Ovary (tissue), 9 donors: ENCODE measurements around the gene ALOX12B. TPM values are rescaled to one million over a fixed set of nuclear protein-coding genes. Genes with fewer than 3 reads are reported as not detected.
A peak's percentile ranks its signal among the peaks of the same experiment; 100 is the strongest.

ENCODE experiments used
- DNase-seq, 5 donors: peaks; one replicate each; pipeline ENCODE4 v3.0.0-alpha.2; 2019 to 2020
- H3K27ac ChIP-seq, 2 donors: fragments of 200-600 bp; one replicate each; pipeline versions ENCODE4 v1.5.1 to v1.8.0; 2019 to 2022
- H3K27me3 ChIP-seq: fragments of 200-600 bp; one replicate; pipeline ENCODE4 v1.8.0; 2022
- H3K36me3 ChIP-seq: fragments of 200-600 bp; sonication (generic); one replicate; pipeline ENCODE4 v1.5.1; 2019
- H3K4me1 ChIP-seq: one replicate; pipeline ENCODE4 v1.8.1; 2013; ENCODE audit warnings: mild to moderate bottlenecking, moderate library complexity; ENCODE audit not compliant: insufficient read depth
- H3K4me3 ChIP-seq: fragments of 200-600 bp; sonication (generic); one replicate; pipeline ENCODE4 v1.5.1; 2017
- H3K9me3 ChIP-seq, 2 donors: fragments of 200-600 bp in 1 of 2; sonication (generic) in 1 of 2; one replicate each; pipeline versions ENCODE4 v1.5.1 to v1.8.1; 2013 to 2019; ENCODE audit warnings: mild to moderate bottlenecking in 1 of 2, moderate library complexity in 1 of 2
- EP300 ChIP-seq: sonication (generic); formaldehyde crosslinking; IDR thresholded peaks from one replicate; pipeline ENCODE4 v1.6.1; 2017; ENCODE audit warnings: antibody characterized with exemption
- POLR2A ChIP-seq: fragments of 450-650 bp; IDR thresholded peaks from one replicate; pipeline ENCODE4 v1.6.1; 2017; ENCODE audit warnings: antibody characterized with exemption, mild to moderate bottlenecking, moderate library complexity
- WGBS, 3 donors: extraction: QIAGEN DNeasy Blood & Tissue Kit in 1 of 3; methylation state at CpG; one replicate each; pipeline versions ENCODE4 v1.1.5 to v1.1.7; 2013 to 2017; 5-methylcytosine and 5-hydroxymethylcytosine counted together
- intact Hi-C, 4 donors: fragments of 100-400 bp; cut with DNase I; formaldehyde crosslinking; loops; one replicate each; pipeline versions ENCODE4 v1.11.0 to v1.15.1; 2022 to 2023
- polyA plus RNA-seq, 2 donors: library from polyadenylated mRNA; stranded (reverse); fragments of 200-250 nt in 1 of 2; fragments of 350-450 nt in 1 of 2; fragmentation: Illumina TruSeq in 1 of 2; extraction: RNeasy Lipid Tissue Mini Kit (QIAGEN cat#74804) in 1 of 2; gene quantifications; one replicate each; pipeline ENCODE4 v1.2.3, GENCODE V29; 2013 to 2014
- total RNA-seq, 7 donors: library from RNA; depleted of rRNA in 2 of 7; stranded (reverse); fragments of >200 nt in 2 of 7; fragmentation: NEBNext Ultra II Directional in 3 of 7; extraction: Animal tissue kit (Norgen Biotek cat#: 25700) in 3 of 7; gene quantifications; one replicate each; pipeline versions ENCODE4 v1.1.0 to v1.2.4, GENCODE V29; 2016 to 2023
- TF ChIP-seq, protein P1 (sequence below), 3 donors: fragments of 450-650 bp in 2 of 3; fragments of 200-600 bp in 1 of 3; IDR thresholded peaks; one replicate each; pipeline versions ENCODE4 v1.5.1 to v1.8.0; 2016 to 2022; ENCODE audit warnings: antibody characterized with exemption in 3 of 3, mild to moderate bottlenecking in 1 of 3
- donor health status: DM: no; HTN: no; CAD: no; lungs with moderate emphysema.
- donor health status: DM: no; HTN: no; CAD: no.
- donor health status: Bipolar disorder and iron deficiency.
- donor health status: DM: yes; HTN: yes; CAD: no.
- donor health status: DM: no; HTN: no; CAD: no.
- donor health status: DM: yes; HTN: yes; CAD: no.

The ALOX12B gene
- total and polyA plus RNA-seq, 9 donors, result 0.70 TPM; not detected in 8

DNA sequence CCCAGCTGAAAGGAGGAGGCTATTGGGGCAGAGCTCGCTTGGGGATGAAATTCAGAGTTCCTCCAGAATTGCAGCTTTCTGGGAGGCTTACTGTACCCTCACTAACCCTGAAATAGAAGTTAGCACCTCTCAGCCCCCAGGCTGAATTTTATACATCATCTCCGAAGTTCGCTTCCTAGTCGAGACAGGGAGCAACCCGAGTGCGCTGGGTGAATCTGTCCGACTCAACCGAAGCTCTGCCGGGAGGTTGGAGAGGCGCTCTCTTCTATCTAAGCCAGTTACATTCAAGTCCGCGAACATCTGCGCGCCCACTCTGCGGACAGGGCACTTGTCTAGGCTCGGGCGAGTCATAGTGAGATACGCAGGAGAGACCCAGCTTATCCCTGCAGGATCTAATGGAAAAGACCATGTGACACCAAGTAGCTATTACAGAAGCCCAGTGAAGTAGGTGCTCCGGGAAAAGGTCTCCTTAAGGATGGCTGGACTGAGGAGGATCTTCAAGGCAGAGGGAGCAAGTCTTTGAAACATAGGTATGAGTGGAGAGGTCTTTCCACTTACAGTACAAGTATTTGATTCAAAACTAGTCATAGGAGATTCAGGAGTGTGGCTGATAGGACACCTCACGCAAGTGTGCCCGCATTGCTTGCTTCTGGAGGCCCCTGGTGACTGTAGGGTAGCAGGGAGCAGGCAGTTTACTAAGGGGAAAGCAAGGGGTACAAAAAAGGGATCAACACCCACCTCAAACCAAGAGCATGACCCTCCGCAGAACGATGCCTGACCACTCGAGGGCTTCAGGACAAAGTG is 37.0 kb upstream of the ALOX12B start:
- intact Hi-C loops, result loop anchor here in 3 of 4 donors (5.0 to 10.0 kb wide), 4 partner anchors 53 to 100 kb away; partner anchors contain the start of gene TMEM107 (in 1 of the 3)
- Histone ChIP-seq H3K36me3 (no peaks in the 10 kb centered on the region), H3K27me3 (no peaks in the 10 kb centered on the region), H3K27ac (no peak overlapping the region), H3K4me3 (peak overlapping the region; percentile 51), H3K4me1 (peaks cover 11% of the 10 kb centered on the region), H3K9me3 (no peaks in the 10 kb centered on the region)
- TF ChIP-seq POLR2A (no peak), EP300 (no peak)
- TF ChIP-seq, protein P1, sequence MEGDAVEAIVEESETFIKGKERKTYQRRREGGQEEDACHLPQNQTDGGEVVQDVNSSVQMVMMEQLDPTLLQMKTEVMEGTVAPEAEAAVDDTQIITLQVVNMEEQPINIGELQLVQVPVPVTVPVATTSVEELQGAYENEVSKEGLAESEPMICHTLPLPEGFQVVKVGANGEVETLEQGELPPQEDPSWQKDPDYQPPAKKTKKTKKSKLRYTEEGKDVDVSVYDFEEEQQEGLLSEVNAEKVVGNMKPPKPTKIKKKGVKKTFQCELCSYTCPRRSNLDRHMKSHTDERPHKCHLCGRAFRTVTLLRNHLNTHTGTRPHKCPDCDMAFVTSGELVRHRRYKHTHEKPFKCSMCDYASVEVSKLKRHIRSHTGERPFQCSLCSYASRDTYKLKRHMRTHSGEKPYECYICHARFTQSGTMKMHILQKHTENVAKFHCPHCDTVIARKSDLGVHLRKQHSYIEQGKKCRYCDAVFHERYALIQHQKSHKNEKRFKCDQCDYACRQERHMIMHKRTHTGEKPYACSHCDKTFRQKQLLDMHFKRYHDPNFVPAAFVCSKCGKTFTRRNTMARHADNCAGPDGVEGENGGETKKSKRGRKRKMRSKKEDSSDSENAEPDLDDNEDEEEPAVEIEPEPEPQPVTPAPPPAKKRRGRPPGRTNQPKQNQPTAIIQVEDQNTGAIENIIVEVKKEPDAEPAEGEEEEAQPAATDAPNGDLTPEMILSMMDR (IDR thresholded peaks at IDR 0.05), result no peak
- 3 to 4% (median 3%) methylated on average over 23 to 24 of the region's 24 CpGs for WGBS, 3 donors
- peak in 2 of 5 donors; percentile 33 to 48 for DNase-seq

DNA sequence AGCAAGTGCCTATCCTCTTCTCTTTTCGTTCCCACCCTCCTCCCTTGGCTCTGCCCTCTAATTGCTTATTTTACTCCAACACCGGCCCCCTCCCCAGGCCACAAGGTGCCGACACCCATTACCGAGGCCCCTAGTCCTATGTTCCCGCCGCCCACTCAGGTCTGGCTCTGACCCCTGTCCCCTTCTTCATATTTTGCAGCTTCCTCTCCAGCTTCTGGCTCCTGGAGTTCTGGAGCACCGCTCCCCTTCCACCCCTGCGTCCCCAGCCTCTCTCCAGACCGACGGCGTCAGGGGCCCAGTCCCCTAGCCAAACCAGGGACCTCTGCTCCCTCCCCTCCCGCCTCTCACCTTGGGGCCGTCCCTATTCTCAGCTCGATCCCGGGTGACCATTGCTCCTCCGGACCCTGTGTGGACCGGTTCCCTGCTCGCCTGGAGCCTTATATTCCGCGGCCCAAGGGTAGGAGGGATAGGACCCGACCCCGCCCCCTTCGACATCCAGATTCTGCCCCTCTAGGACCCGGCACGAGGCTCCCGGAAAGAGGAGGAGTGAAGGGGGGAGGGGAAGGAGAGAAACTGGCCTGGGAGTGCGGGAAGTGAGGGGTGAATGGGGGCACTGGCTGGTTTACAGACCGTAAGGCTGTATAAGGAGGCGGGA is 36.3 kb upstream of the ALOX12B start, which contains the start of gene HES7:
HES7 (minus strand) TSS at position 412 of the 655 bp plus-strand sequence; CDS start at position 390, 22 bp downstream.
- H3K27ac ChIP-seq, result no peak within 1 kb of the TSS
- intact Hi-C loops, result loop anchor here in 3 of 4 donors (2.0 to 10.0 kb wide), 5 partner anchors 39 to 101 kb away; partner anchors contain the start of genes TMEM107 (in 1 of the 3) and VAMP2 (in 1 of the 3)

DNA sequence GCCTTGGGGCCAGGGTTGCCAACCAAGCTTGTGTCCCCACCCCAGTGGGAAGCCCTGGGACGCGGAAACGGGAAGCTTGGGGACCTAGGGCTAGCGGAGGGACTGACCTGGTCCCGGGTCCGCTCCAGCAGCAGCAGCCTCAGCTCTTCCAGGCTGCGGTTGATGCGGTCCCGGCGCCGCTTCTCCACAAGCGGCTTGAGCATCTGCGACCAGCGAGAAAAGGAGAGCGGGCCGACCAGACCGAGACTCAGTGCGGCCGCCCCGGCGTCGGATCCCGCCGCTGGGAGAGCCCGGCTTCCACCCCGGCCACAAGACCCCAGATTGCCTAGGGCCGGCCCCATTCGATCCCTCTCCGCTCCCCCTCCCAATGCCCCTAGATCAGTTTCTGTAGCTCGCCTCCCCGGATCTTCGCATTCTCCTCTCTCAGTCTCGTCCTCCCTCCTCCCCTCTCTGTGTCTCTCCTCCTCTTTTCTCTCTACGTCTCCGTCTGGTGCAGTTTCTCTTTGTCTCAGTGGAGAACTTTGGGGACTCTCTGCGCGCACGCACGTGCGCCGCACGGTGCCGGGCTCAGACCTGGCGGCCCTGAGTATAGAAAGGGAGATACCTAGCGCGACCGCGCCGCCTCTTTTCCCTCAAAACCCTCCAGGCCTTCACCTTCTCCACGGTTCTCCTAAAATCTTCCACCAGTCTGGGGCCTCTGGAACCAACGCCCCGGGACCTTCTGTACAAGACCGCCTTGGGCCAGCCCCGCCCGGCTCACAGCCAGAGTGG is 35.6 kb upstream of the ALOX12B start:
- Histone ChIP-seq H3K27ac (no peak overlapping the region), H3K4me3 (peak overlapping the region; percentile 51), H3K4me1 (peaks cover 16% of the 10 kb centered on the region), H3K36me3 (no peaks in the 10 kb centered on the region), H3K27me3 (no peaks in the 10 kb centered on the region), H3K9me3 (no peaks in the 10 kb centered on the region)
- WGBS, 3 donors, result 0 to 1% (median 1%) methylated on average over 55 of the region's 55 CpGs
- intact Hi-C loops, result loop anchor here in 3 of 4 donors (2.0 to 10.0 kb wide), 5 partner anchors 40 to 102 kb away; partner anchors contain the start of genes TMEM107 (in 1 of the 3) and VAMP2 (in 1 of the 3)
- peak in 3 of 5 donors; percentile 47 to 56 (median 56) for DNase-seq
- TF ChIP-seq, protein P1 (IDR thresholded peaks at IDR 0.05), result no peak
- TF ChIP-seq EP300 (no peak), POLR2A (no peak)

More for the DNA sequence above, 36.3 kb upstream of the ALOX12B start, which contains the start of gene HES7:
- Histone ChIP-seq H3K27me3 (no peaks in the 10 kb centered on the region), H3K36me3 (no peaks in the 10 kb centered on the region), H3K9me3 (no peaks in the 10 kb centered on the region), H3K4me1 (peaks cover 11% of the 10 kb centered on the region), H3K4me3 (peak within 1 kb of the TSS; percentile 51)
- 1% methylated on average over 29 of the region's 29 CpGs for WGBS, 3 donors
- DNase-seq, result peak; percentile 35 to 62 (median 56)
- TF ChIP-seq POLR2A (no peak), EP300 (no peak)
- TF ChIP-seq, protein P1 (IDR thresholded peaks at IDR 0.05), result no peak
